G401 (cell line): Measurements from ENCODE around the gene IZUMO1R. TPM values are rescaled to one million over a fixed set of nuclear protein-coding genes. Genes with fewer than 3 reads are reported as not detected.
"Not testable (repeated sequence)": the region's sequence is repeated elsewhere in the genome, so short reads cannot be mapped to it uniquely, and the experiment has no call there.

Experiments used
- DNase-seq: peaks from one replicate; pipeline ENCODE4 v3.0.0-alpha.2; 2015; ENCODE audit warnings: low spot score
- in situ Hi-C: cut with HindIII; loops from 2 replicates; pipeline ENCODE4 v1.10.0; 2016; ENCODE audit warnings: low sequenced_read_pairs, mixed read lengths
- total RNA-seq: library from RNA; depleted of rRNA; stranded (reverse); fragments of >200 nt; shearing (Covaris generic); gene quantifications from 2 replicates; pipeline ENCODE4 v1.2.3, GENCODE V29; 2014; rRNA removed

The IZUMO1R gene
- total RNA-seq, 1 experiment from 2014 or later, result not detected

DNA sequence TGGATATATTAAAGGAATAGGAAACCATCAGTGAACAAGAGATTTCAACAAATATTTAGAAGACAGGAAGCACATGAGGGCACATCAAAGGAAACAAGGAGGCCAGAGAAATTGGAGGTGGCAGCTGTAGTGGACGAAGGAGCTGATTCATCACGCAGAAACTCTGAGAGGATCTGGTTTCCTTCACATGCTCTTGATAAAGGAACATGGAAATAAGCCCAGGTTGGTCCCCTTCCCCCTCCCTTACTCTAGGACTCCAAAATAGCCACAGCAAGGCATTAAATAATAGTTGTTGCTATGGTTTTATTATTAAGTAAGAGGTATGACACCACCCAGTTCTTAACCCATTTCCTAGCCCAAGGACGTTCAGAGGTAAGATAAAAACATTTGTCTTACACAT is 11.3 kb downstream of the IZUMO1R start:
- no peak for DNase-seq
- in situ Hi-C loops, result no loop called here

GRCh38 chr11:94322501-94322900 is 18.1 kb downstream of the IZUMO1R start:
- in situ Hi-C loops, result no loop called here
- no peak for DNase-seq

GRCh38 chr11:94325681-94326080 is 21.3 kb downstream of the IZUMO1R start:
- in situ Hi-C loops, result no loop called here
- DNase-seq, result no peak

GRCh38 chr11:94326947-94327346 is 22.6 kb downstream of the IZUMO1R start:
- in situ Hi-C loops, result no loop called here
- no peak for DNase-seq

DNA sequence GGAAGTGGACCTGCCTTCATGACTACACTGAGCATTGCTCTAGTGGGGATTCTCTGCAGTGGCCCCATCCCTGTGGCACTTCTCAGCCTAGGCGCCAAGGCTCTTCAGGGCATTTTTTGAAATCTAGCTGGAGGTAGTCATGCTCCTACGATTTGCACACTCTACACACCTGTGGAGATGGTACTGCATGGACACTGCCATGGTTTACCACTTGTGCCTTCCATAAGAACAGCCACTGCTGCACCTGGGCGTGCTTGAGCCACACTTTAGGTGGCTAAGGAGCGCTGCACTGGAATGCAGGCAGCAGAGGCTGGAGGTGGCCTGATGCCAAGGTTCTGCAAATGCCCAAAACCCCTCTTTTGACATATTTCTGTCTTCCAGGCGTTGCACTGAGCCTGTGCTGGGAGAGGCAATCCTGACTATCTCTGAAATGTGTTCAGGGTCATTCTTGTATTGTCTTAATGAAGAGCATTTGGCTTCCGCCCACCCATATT is 24.3 kb downstream of the IZUMO1R start:
- DNase-seq, result no peak
- in situ Hi-C loops, result no loop called here

DNA sequence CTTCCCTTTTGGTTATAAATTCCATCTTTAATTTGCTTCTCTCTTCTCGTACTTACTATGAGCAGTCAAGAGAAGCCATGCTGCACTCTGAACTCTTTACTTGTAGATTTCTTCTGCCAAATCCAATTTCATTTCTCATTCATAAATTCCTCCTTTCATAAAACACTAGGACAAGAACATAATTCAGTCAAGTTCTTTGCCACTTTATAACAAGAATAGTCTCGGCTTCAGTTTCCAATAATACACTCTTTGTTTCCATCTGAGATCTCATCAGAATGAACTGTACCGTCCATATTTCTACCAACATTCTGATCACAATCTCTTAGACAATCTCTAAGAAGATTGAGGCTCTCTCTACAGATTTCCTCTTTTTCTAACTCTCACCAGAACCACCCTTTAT is 25.1 kb downstream of the IZUMO1R start:
- DNase-seq, result no peak

GRCh38 chr11:94330789-94331188 is 26.4 kb downstream of the IZUMO1R start:
- no peak for DNase-seq
- in situ Hi-C loops, result no loop called here

More for the DNA sequence above, 25.1 kb downstream of the IZUMO1R start:
- in situ Hi-C loops, result no loop called here

DNA sequence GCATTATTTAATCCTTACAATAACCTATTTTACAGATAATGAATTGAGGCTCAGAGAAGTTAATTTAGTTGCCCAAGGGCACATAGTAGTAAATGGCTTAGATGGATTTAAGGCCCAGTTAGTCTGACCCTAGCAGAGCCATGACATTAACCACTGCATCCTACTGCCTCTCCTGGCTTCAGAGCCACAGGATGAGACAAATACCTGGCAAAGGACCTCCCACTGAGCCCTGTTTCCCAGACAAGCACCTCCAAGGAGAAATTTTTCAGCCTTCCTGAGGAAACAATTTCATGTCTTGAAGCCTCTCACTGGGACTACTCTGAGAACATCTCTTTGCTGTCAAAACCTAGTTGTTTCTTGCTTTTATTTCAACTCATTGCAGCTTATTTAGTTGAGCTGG is 28.4 kb downstream of the IZUMO1R start:
- in situ Hi-C loops, result no loop called here
- DNase-seq, result no peak

DNA sequence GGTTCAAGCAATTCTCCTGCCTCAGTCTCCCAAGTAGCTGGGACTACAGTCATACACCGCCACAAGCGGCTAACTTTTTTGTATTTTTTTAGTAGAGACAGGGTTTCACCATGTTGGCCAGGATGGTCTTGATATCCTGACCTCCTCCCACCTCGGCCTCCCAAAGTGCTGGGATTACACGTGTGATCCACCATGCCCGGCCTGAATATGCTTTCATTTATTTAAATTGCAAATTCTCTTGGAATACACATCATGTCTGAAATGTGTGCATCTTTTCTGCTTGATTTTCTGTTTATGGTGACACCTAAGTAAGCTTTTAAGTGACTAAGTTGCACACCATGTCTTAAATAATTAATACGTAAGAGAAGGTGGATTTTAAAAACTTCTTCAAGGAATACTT is 31.7 kb downstream of the IZUMO1R start:
- in situ Hi-C loops, result no loop called here
- DNase-seq, result no peak

DNA sequence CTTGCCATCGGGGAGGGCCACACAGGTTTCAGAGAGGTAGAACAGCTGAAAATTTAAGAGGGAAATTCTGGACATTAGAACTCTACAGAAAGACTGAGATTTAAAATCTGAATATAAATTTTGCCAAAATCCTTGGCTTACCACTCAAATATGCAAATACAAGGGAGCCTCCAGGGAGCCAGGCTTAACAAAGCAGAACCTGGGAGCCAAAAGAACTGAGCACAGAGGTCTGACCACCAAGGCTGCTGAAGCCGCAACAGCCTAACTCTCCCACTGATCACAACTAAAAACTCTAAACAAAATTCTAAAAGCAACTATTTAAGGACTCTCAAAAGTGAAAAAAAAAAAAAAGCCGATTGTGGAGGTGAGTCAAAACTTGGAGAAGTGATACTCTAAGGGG is 34.3 kb downstream of the IZUMO1R start:
- DNase-seq, result no peak
- in situ Hi-C loops, result no loop called here

GRCh38 chr11:94342250-94342649 is 37.9 kb downstream of the IZUMO1R start:
- DNase-seq, result no peak
- in situ Hi-C loops, result no loop called here

GRCh38 chr11:94343495-94343894 is 39.1 kb downstream of the IZUMO1R start:
- no peak for DNase-seq
- in situ Hi-C loops, result no loop called here

DNA sequence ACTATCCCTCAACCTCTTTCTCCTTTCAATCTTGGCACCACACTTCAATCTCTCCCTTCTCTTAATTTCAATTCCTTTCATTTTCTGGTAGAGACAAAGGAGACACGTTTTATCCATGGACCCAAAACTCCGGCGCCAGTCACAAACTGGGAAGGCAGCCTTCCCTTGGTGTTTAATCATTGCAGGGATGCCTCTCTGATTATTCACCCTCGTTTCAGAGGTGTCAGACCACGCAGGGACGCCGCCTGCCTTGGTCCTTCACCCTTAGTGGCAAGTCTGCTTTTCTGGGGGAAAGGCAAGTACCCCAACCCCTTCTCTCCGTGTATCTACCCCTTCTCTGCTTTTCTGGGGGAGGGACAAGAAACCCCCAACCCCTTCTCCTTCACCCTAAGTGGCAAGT is 41.9 kb downstream of the IZUMO1R start:
- DNase-seq, in situ Hi-C loops: not testable (repeated sequence)

- DNase-seq, in situ Hi-C loops: not testable (repeated sequence)
These were observed 46.6 kb downstream of the IZUMO1R start for GRCh38 chr11:94350850-94351563.

Other genes starting within 250 kb of the IZUMO1R start
- 5.7 and 7.0 TPM in 2 replicates for gene PANX1, start 175.7 kb upstream of the IZUMO1R start, total RNA-seq
- not detected in 2 replicates for gene GPR83, start 96.8 kb downstream of the IZUMO1R start, total RNA-seq
- gene MRE11, start 189.3 kb downstream of the IZUMO1R start, total RNA-seq, result 13.8 and 17.0 TPM in 2 replicates
- 13.2 and 17.7 TPM in 2 replicates for gene ANKRD49, start 189.4 kb downstream of the IZUMO1R start, total RNA-seq
- gene C11orf97, start 207.9 kb downstream of the IZUMO1R start, total RNA-seq, result not detected in 2 replicates
- not detected in 2 replicates for gene FUT4, start 239.3 kb downstream of the IZUMO1R start, total RNA-seq